ENCODE measurements around the gene SDK1.
"Not testable (repeated sequence)": the region's sequence is repeated elsewhere in the genome, so short reads cannot be mapped to it uniquely, and the experiment has no call there.

The SDK1 gene

GRCh38 chr7:4297918-4298219, 996.8 kb downstream of the SDK1 start:
- H3K4me1 ChIP-seq (ENCODE audit: control insufficient read depth in 1 of 2, insufficient read depth in 1 of 2, low read depth in 1 of 2, low read length in 1 of 2): no peaks in the 10 kb centered on the region
- H3K36me3 ChIP-seq: no peaks in the 10 kb centered on the region
- TF ChIP-seq CTCF (IDR thresholded peaks at IDR 0.05): no peak
- H3K27ac ChIP-seq: no peak overlapping the region
- H3K9me3 ChIP-seq: no peaks in the 10 kb centered on the region
- no peaks in the 10 kb centered on the region for H3K27me3 ChIP-seq
- no peak overlapping the region for H3K4me3 ChIP-seq (ENCODE audit: low read depth in 1 of 2, low read length in 1 of 2)

DNA sequence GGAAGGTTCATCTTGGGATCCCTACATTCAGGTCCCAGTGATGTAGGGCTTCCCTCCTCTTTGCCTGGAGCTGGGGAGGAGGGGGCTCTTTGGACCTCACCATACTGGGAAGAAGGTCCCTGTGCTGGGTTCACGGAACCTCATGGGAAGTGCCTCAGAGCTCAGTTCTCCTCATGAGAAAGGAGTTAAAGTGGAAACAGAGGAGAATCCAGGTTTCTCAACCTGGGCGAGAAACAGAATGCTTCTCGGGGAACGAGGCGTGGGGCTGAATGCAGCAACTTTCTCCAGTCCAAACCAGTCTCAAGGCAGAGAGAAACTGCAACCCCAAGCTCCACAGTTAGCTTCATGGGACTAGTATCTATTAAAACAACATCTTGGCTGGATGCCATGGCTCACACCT, 998.4 kb downstream of the SDK1 start:
- H3K9me3 ChIP-seq: no peaks in the 10 kb centered on the region
- no peak overlapping the region for H3K27ac ChIP-seq
- no peaks in the 10 kb centered on the region for H3K27me3 ChIP-seq
- no peaks in the 10 kb centered on the region for H3K4me1 ChIP-seq (ENCODE audit: control insufficient read depth in 1 of 2, insufficient read depth in 1 of 2, low read depth in 1 of 2, low read length in 1 of 2)
- no peak overlapping the region for H3K4me3 ChIP-seq (ENCODE audit: low read depth in 1 of 2, low read length in 1 of 2)
- TF ChIP-seq CTCF (IDR thresholded peaks at IDR 0.05): no peak
- no peaks in the 10 kb centered on the region for H3K36me3 ChIP-seq

- Histone ChIP-seq H3K4me3 (ENCODE audit: low read depth in 1 of 2, low read length in 1 of 2) (no peak overlapping the region), H3K9me3 (no peaks in the 10 kb centered on the region)
Measured at GRCh38 chr7:4302203-4302905, 1001.3 kb downstream of the SDK1 start.

DNA sequence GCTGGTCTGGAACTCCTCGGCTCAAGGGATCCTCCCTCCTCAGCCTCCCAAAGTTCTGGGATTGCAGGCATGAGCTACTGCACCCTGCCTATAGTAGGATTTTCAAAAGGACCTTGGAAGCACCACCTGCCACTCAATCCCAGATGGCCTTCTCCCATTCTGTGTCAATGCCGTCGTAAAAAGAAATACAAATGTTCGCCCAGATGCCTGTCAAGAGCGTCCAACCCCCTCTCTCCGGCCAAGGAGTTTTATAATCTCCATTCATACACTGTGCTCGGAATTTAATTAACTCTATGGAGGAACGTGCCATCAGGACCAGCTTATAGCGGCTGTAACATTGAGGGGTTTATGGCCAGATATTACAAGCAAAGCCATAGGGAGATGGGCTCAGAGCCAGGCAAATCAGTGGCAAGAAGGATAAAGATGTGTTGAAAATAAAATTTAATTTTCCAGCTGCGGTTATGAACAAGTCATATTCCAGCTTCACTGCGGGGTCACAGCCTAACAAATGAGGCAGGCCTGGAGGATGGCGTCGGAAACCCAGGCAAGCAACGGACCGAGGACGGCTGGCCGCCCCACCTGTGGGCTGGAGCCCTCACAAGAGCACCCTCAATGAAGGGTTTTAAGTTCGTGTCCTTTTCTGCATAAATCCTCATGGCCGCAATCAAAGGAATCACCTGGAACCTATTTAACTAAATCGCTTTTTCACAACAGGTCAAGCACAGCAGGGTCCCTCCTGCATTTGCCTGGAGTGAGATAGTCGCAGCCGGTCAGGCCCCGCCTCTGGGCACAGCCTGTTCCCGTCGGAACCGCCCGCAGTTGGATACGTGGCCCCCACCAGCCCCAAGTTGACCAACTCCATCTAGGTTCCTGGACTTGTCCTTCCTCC, 1006.5 kb downstream of the SDK1 start:
- Histone ChIP-seq H3K4me1 (ENCODE audit: control insufficient read depth in 1 of 2, insufficient read depth in 1 of 2, low read depth in 1 of 2, low read length in 1 of 2) (no peaks in the 10 kb centered on the region), H3K9me3 (no peaks in the 10 kb centered on the region), H3K4me3 (ENCODE audit: low read depth in 1 of 2, low read length in 1 of 2) (no peak overlapping the region), H3K27ac (no peak overlapping the region), H3K36me3 (no peaks in the 10 kb centered on the region), H3K27me3 (no peaks in the 10 kb centered on the region)
- no peak for TF ChIP-seq CTCF (IDR thresholded peaks at IDR 0.05)

More at GRCh38 chr7:4302203-4302905, 1001.3 kb downstream of the SDK1 start:
- Histone ChIP-seq H3K27me3 (no peaks in the 10 kb centered on the region), H3K36me3 (no peaks in the 10 kb centered on the region), H3K4me1 (ENCODE audit: control insufficient read depth in 1 of 2, insufficient read depth in 1 of 2, low read depth in 1 of 2, low read length in 1 of 2) (no peaks in the 10 kb centered on the region), H3K27ac (no peak overlapping the region)
- no peak for TF ChIP-seq CTCF (IDR thresholded peaks at IDR 0.05)

DNA sequence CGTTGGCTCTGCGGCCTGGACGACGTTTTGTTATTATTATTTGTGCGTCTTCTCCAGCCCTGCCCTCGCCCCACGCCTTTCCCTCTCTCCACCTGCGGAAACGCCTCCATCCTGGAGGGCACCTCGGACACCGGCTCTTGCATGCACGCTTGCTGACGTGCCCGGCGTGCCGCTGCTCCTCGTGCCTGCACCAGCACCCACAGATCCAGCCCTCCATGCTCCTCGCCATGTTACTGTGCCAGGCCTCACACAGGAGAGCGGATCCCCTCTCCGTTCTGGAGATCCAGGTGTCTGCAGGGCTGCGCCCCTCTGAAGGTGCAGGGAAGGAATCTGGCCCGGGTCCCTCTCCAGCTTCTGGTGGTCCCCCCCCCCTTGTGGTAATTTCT, 1007.1 kb downstream of the SDK1 start:
- TF ChIP-seq CTCF (IDR thresholded peaks at IDR 0.05): no peak
- Histone ChIP-seq H3K27me3 (no peaks in the 10 kb centered on the region), H3K4me3 (ENCODE audit: low read depth in 1 of 2, low read length in 1 of 2) (no peak overlapping the region), H3K27ac (no peak overlapping the region), H3K36me3 (no peaks in the 10 kb centered on the region), H3K9me3 (no peaks in the 10 kb centered on the region), H3K4me1 (ENCODE audit: control insufficient read depth in 1 of 2, insufficient read depth in 1 of 2, low read depth in 1 of 2, low read length in 1 of 2) (no peaks in the 10 kb centered on the region)

DNA sequence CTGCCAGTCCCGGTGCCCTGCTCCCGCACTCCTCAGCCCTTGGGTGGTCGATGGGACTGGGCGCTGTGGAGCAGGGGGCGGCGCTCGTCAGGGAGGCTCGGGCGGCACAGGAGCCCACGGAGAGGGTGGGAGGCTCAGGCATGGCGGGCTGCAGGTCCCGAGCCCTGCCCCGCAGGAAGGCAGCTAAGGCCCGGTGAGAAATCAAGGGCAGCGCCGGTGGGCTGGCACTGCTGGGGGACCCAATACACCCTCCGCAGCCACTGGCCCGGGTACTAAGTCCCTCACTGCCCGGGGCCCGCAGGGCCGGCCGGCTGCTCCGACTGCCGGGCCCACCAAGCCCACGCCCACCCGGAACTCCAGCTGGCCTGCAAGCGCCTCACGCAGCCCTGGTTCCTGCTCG, 1012.9 kb downstream of the SDK1 start:
- not testable (repeated sequence) for H3K27ac ChIP-seq; H3K27me3 ChIP-seq; H3K36me3 ChIP-seq; H3K4me3 ChIP-seq (ENCODE audit: low read depth in 1 of 2, low read length in 1 of 2); H3K9me3 ChIP-seq; H3K4me1 ChIP-seq (ENCODE audit: control insufficient read depth in 1 of 2, insufficient read depth in 1 of 2, low read depth in 1 of 2, low read length in 1 of 2)

DNA sequence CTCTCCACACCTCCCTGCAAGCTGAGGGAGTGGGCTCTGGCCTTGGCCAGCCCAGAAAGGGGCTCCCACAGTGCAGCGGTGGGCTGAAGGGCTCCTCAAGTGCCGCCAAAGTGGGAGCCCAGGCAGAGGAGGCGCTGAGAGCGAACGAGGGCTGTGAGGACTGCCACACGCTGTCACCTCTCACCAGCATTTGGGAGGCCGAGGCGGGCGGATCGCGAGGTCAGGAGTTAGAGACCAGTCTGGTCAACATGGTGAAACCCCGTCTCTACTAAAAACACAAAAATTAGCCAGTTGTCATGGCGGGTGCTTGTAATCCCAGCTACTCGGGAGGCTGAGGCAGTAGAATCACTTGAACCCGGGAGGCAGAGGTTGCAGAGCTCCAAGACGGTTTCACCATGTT, 1013.3 kb downstream of the SDK1 start:
- H3K4me3 ChIP-seq (ENCODE audit: low read depth in 1 of 2, low read length in 1 of 2); H3K27me3 ChIP-seq; H3K27ac ChIP-seq; H3K4me1 ChIP-seq (ENCODE audit: control insufficient read depth in 1 of 2, insufficient read depth in 1 of 2, low read depth in 1 of 2, low read length in 1 of 2); H3K9me3 ChIP-seq; H3K36me3 ChIP-seq: not testable (repeated sequence)
